ENCODE data around the gene GM2A. TPM values are rescaled to one million over a fixed set of nuclear protein-coding genes. Genes with fewer than 3 reads are reported as not detected.

The GM2A gene
- total RNA-seq, 1 donor from 2014 or later, result 27.1 TPM

DNA sequence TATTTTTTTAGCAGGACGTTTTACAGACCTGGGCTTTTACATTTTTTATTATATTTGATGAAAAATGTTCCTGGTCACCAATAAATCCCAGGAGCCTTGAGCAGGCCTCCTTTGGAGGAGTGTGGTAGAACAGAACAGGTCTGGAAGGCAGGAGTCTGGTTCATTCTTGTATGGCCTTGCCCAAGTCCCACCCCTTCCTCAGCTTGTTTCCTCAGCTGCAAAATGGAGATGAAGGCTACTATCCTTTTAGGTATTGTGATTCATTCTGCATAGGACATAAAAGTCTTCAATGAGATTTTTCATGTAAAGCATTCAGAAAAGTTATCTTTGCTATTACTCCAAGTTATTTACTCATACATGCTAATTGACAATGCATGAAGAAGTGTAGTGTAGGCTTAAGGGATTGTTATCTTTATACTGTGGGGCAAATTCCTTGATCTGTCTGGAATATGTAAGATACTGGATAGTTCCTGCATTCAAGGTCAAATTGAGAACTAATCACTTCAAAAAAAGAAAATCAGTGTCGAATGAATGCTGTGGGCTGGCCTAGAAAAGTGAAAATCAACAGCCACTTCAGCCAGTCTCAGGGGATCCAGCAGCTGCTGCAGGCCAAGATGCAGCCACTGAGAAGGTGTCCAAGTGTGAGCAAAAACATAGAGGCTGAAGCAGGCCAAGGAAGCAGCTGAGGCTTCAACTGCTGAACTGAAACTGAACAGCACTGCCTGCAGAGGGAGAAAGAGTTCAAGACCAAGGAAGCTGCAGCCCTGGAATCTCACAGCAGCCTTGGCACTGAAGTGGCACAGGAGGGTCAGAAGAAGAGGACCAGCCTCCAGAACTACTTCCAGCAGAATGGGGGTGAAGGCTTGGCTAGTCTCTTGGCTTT lies 66.1 kb downstream of the GM2A start:
- H3K27ac Mint-ChIP-seq, result no peak overlapping the region
- no peaks in the 10 kb centered on the region for H3K4me1 Mint-ChIP-seq (ENCODE audit: low read depth)
- no peak overlapping the region for H3K4me3 Mint-ChIP-seq (ENCODE audit: low read depth)
- TF ChIP-seq, protein P1, sequence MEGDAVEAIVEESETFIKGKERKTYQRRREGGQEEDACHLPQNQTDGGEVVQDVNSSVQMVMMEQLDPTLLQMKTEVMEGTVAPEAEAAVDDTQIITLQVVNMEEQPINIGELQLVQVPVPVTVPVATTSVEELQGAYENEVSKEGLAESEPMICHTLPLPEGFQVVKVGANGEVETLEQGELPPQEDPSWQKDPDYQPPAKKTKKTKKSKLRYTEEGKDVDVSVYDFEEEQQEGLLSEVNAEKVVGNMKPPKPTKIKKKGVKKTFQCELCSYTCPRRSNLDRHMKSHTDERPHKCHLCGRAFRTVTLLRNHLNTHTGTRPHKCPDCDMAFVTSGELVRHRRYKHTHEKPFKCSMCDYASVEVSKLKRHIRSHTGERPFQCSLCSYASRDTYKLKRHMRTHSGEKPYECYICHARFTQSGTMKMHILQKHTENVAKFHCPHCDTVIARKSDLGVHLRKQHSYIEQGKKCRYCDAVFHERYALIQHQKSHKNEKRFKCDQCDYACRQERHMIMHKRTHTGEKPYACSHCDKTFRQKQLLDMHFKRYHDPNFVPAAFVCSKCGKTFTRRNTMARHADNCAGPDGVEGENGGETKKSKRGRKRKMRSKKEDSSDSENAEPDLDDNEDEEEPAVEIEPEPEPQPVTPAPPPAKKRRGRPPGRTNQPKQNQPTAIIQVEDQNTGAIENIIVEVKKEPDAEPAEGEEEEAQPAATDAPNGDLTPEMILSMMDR (IDR thresholded peaks at IDR 0.05; ENCODE audit: unreplicated experiment), result no peak
- no peak for DNase-seq (ENCODE audit: low spot score, unreplicated experiment)
- H3K36me3 Mint-ChIP-seq (ENCODE audit: insufficient read depth), result no peaks in the 10 kb centered on the region
- no peaks in the 10 kb centered on the region for H3K27me3 Mint-ChIP-seq
- H3K9me3 Mint-ChIP-seq (ENCODE audit: low read depth), result no peaks in the 10 kb centered on the region

Other genes starting within 250 kb of the GM2A start
- 28.2 and 34.1 TPM in 2 replicates for gene GPX3, start 232.6 kb upstream of the GM2A start, total RNA-seq
- 53.8 and 55.0 TPM in 2 replicates for gene TNIP1, start 172.2 kb upstream of the GM2A start, total RNA-seq
- gene ANXA6, start 95.4 kb upstream of the GM2A start, total RNA-seq, result 27.7 and 28.5 TPM in 2 replicates
- gene CCDC69, start 29.1 kb upstream of the GM2A start, total RNA-seq, result 3.6 and 4.6 TPM in 2 replicates
- not detected in 2 replicates for gene SLC36A3, start 50.6 kb downstream of the GM2A start, total RNA-seq
- not detected in 2 replicates for gene SLC36A2, start 94.4 kb downstream of the GM2A start, total RNA-seq
- 14.2 and 14.8 TPM in 2 replicates for gene SLC36A1, start 194.4 kb downstream of the GM2A start, total RNA-seq